ENCODE results near the gene RNASE8. TPM values are rescaled to one million over a fixed set of nuclear protein-coding genes. Genes with fewer than 3 reads are reported as not detected.

The RNASE8 gene
- total and polyA plus RNA-seq, 2 experiments from 2014 or later: not detected

DNA sequence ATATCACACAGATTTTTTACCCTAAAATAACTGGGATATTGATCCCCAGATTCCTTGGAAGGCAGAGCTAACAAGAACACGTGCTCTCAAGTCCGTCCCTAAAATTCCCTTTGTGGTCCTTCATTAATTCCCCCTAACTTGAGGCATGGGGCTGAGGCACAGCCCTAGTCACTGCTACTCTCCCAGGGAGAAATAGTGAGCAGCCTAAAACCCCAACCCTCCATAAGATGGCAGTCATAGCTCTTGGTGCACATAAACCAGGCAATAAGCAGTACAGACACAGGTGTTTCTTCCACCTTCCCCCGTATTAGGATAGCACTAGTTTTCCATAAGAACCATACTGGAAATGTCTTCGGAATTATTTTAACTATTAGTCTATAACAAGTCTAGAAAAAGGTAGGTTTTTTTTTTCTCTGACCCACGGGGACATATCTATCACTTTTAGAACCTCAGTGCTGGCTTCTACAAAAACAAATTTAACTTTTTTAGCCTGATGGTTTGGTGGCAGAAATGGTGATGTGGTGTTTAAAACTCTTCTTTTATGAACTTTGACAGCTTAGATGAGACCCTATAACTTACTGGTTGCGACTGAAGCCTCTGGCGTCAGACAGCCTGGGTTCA, 9.4 kb downstream of the RNASE8 start:
- Histone ChIP-seq H3K79me2 (peaks cover 3% of the 10 kb centered on the region), H3K9me2 (replicated peaks; ENCODE audit: insufficient read depth) (no peaks in the 10 kb centered on the region), H2AFZ (no peak overlapping the region), H3K27ac (no peak overlapping the region), H3K4me3 (no peak overlapping the region), H3K9me3 (ENCODE audit: low read depth) (no peaks in the 10 kb centered on the region), H3K4me2 (no peak overlapping the region), H3K27me3 (no peaks in the 10 kb centered on the region), H3K36me3 (replicated peaks; ENCODE audit: insufficient read depth, low read depth) (no peaks in the 10 kb centered on the region), H4K20me1 (ENCODE audit: insufficient read depth, poor library complexity, severe bottlenecking) (no peaks in the 10 kb centered on the region), H3K4me1 (ENCODE audit: insufficient read depth) (peaks cover 19% of the 10 kb centered on the region)
- TF ChIP-seq EZH2phosphoT487 (IDR thresholded peaks at IDR 0.05; ENCODE audit: low read depth, severe bottlenecking, unreplicated experiment) (no peak), CTCF (IDR thresholded peaks at IDR 0.05; ENCODE audit: poor library complexity) (peak; percentile 19), EZH2 (IDR thresholded peaks at IDR 0.05; ENCODE audit: borderline replicate concordance) (no peak)
- no peak for DNase-seq (ENCODE audit: low spot score)
- WGBS (ENCODE audit: low lambda C conversion rate, missing lambda C conversion rate): 76% methylated on average over 7 of the region's 7 CpGs

DNA sequence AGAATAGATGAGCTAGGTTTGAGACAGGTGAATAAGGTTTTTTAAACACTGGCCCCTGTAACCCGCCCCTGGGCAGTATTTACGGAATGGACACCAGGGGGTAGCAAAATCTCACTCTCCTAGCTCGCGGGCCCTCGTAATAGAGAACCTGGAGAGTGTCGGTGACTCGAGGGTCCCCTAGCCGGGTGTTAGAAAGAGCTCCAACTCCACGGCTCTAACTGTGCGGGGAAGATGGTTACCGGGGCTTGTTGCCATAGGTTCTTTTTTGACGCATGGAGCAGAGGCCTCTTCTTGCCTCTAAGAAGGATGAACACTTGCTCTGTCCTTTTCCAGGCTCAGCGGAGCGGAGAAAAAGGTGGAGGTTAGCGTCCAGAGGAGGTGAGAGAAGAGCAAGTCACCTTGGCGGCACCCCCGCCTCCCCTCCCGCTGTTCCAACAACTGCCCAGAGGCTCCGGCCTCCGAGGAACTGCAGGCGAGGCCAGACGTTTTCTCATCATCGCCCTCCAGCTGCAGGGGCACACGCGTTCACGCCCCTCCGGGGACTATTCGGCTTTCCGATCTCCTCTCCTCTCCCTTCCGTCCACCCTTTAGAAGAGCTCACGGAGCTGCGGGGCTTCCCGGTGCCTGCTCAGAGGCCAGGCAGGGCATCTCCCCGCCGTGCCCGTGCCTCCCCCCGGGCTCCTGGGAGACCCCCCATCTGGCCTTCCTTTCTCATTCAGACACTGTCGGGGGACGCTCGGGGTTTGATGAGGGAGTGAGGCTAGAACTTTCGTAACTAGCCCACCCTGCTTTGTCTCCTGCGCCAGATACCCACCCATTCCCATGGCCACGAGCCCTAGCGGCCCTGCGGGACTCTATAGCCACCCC, 11.1 kb downstream of the RNASE8 start:
- Histone ChIP-seq H3K27ac (peak overlapping the region; percentile 96), H3K4me1 (ENCODE audit: insufficient read depth) (peaks cover 16% of the 10 kb centered on the region), H2AFZ (peak overlapping the region; percentile 93), H3K79me2 (peaks cover 19% of the 10 kb centered on the region), H3K4me2 (peak overlapping the region; percentile 92), H3K27me3 (no peaks in the 10 kb centered on the region), H3K4me3 (peak overlapping the region; percentile 99), H3K9me3 (ENCODE audit: low read depth) (no peaks in the 10 kb centered on the region), H3K9me2 (replicated peaks; ENCODE audit: insufficient read depth) (no peaks in the 10 kb centered on the region), H4K20me1 (ENCODE audit: insufficient read depth, poor library complexity, severe bottlenecking) (peaks cover 4% of the 10 kb centered on the region), H3K36me3 (replicated peaks; ENCODE audit: insufficient read depth, low read depth) (no peaks in the 10 kb centered on the region)
- 7% methylated on average over 42 of the region's 45 CpGs for WGBS (ENCODE audit: low lambda C conversion rate, missing lambda C conversion rate)
- TF ChIP-seq EZH2phosphoT487 (IDR thresholded peaks at IDR 0.05; ENCODE audit: low read depth, severe bottlenecking, unreplicated experiment) (no peak), CTCF (IDR thresholded peaks at IDR 0.05; ENCODE audit: poor library complexity) (peak; percentile 55)
- peak; percentile 80 for DNase-seq (ENCODE audit: low spot score)

DNA sequence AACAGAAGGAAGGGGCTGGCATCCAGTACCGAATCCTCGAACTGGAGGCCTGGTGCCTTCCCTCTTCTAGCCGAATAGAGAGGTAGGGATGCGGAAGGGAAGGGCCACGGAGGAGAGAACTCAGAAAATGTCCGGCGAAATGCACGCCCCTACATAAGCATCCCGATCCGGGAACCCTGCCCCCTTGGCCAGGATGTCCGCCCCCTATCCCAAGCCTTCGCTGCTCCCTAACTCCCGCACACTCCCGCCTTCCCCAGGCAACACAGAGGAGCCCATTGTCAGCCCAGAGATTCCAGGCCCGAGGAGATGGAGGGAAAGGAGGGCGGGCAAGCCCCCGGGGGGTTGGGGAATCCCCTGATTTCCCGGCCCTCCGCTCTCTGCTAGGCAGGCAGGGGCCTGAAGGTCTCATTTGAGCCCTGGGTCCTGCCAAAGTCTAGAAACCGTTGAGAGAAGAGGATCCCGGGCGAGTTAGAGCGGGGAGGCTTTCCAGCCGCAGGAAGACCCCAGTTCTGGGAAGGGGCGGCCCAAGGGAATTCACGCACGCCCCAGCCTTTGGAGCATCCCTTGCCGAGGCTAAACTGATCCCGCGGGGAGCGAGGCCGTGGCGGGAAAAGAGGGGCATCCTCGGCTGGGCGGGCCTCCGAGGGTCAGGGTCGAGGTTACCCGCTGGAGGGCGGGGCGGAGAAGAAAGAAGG, 11.9 kb downstream of the RNASE8 start:
- H3K27me3 ChIP-seq: no peaks in the 10 kb centered on the region
- 3% methylated on average over 31 of the region's 40 CpGs for WGBS (ENCODE audit: low lambda C conversion rate, missing lambda C conversion rate)
- peaks cover 5% of the 10 kb centered on the region for H4K20me1 ChIP-seq (ENCODE audit: insufficient read depth, poor library complexity, severe bottlenecking)
- H3K36me3 ChIP-seq (replicated peaks; ENCODE audit: insufficient read depth, low read depth): no peaks in the 10 kb centered on the region
- H3K79me2 ChIP-seq: peaks cover 27% of the 10 kb centered on the region
- DNase-seq (ENCODE audit: low spot score): peak; percentile 55
- peak overlapping the region; percentile 96 for H3K27ac ChIP-seq
- H3K9me3 ChIP-seq (ENCODE audit: low read depth): no peaks in the 10 kb centered on the region
- peaks cover 16% of the 10 kb centered on the region for H3K4me1 ChIP-seq (ENCODE audit: insufficient read depth)
- H2AFZ ChIP-seq: peak overlapping the region; percentile 93
- TF ChIP-seq EZH2 (IDR thresholded peaks at IDR 0.05; ENCODE audit: borderline replicate concordance): no peak
- no peak for TF ChIP-seq CTCF (IDR thresholded peaks at IDR 0.05; ENCODE audit: poor library complexity)
- TF ChIP-seq EZH2phosphoT487 (IDR thresholded peaks at IDR 0.05; ENCODE audit: low read depth, severe bottlenecking, unreplicated experiment): no peak
- no peaks in the 10 kb centered on the region for H3K9me2 ChIP-seq (replicated peaks; ENCODE audit: insufficient read depth)
- peak overlapping the region; percentile 99 for H3K4me3 ChIP-seq
- H3K4me2 ChIP-seq: peak overlapping the region; percentile 92
